HFF-Myc (cell line): ENCODE data around the gene TNRC18.
"Not testable (repeated sequence)": the region's sequence is repeated elsewhere in the genome, so short reads cannot be mapped to it uniquely, and the experiment has no call there.

ENCODE experiments used
- DNase-seq: peaks from one replicate; pipeline ENCODE4 v3.0.0-alpha.2; 2011; ENCODE audit warnings: low read depth; ENCODE audit errors: extremely low read depth
- H3K4me3 ChIP-seq: replicated peaks from 2 replicates; pipeline ENCODE4 v1.5.1; 2011; ENCODE audit warnings: low read depth, mild to moderate bottlenecking, control low read depth, low read length
- TF ChIP-seq, protein P1 (sequence below): IDR thresholded peaks from 2 replicates; pipeline ENCODE4 v1.5.1; 2012; ENCODE audit warnings: mild to moderate bottlenecking, low read depth, low read length, control low read depth; ENCODE audit errors: missing control alignments

Gene TNRC18

DNA sequence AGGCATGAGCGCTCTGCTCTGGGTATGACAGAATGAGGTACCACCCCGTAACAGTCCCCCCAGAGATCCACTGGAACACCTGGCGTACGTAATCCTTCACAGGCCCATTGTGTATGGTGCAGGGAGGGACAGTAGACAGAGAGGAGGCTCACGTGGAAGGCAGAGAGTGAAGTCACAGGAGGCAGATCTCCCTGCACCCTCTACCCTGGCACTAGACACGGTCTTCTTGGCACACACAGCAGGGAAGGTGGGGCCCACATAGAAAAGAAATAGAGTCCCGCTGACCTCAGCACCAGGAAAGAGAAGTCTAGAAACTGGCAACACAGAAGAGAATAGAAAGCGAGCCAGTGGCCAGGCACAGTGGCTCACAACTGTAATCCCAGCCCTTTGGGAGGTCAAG is 89.0 kb downstream of the TNRC18 start:
- TF ChIP-seq, protein P1, sequence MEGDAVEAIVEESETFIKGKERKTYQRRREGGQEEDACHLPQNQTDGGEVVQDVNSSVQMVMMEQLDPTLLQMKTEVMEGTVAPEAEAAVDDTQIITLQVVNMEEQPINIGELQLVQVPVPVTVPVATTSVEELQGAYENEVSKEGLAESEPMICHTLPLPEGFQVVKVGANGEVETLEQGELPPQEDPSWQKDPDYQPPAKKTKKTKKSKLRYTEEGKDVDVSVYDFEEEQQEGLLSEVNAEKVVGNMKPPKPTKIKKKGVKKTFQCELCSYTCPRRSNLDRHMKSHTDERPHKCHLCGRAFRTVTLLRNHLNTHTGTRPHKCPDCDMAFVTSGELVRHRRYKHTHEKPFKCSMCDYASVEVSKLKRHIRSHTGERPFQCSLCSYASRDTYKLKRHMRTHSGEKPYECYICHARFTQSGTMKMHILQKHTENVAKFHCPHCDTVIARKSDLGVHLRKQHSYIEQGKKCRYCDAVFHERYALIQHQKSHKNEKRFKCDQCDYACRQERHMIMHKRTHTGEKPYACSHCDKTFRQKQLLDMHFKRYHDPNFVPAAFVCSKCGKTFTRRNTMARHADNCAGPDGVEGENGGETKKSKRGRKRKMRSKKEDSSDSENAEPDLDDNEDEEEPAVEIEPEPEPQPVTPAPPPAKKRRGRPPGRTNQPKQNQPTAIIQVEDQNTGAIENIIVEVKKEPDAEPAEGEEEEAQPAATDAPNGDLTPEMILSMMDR, result no peak
- H3K4me3 ChIP-seq, result no peak overlapping the region
- no peak for DNase-seq

DNA sequence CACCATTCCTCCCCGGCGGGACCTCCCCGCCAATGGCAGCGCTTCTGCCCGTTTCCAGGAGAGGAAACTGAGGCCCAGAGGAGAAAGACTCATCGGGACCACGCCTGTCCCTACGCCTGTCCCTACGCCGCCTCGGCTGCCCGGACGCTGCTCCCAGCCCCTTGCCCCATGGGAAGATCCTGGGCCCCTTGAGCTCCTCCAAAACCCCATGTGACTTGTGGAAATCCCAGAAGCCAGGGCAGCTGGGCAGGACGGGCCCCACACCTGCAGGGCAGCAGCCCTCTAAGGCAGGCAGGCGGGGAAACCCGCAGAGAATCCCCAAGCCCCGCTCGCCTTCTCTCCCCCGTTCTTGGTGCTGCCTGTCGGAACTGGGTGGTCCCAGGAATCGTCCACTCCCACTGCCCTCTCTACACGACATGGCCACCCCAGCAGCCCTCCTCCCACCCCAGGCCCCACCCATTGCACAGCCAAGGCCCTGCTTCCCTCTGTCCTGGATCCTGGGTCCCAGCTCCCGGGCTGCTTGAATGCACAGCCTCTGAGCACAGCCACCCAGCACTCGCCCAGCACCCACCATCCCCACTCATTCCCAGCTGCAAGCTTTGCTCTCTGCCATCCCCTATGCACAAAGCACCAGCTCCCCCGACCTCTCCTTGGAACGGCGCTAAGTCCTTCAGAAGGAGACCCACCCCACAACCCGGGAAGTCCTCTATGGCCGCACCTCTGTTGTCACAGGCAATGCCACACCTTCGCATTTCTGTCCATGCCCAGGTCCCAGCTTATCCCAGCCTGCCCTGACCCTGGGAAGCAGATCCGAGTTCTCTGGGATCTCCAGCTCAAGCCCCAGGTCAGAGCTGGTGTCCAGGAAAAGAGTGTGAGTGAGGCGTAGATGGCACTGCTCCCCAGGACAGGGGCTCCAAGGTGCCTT is 90.3 kb downstream of the TNRC18 start:
- DNase-seq, result no peak
- TF ChIP-seq, protein P1, result no peak
- no peak overlapping the region for H3K4me3 ChIP-seq

DNA sequence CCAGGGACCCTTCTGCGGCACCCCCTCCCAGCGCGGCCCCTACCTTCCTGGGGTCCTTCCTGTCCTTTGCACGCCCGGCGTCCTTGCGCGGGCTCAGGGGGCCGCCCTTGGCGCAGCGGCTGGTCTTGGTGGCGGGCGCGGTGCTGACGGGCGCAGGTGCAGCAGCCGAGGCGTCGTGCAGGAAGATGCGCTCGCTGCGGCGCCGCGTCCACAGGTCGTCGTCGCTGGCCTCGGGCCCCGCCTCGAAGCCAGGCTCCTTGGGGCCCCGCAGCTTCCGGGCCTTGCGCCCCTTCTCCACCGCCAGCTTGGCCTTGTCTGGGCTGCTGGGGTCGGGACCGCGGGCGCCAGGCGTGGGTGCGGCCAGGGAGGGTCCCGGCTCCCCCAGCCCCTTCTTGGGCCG is 91.1 kb downstream of the TNRC18 start:
- DNase-seq, result no peak
- TF ChIP-seq, protein P1, result no peak

DNA sequence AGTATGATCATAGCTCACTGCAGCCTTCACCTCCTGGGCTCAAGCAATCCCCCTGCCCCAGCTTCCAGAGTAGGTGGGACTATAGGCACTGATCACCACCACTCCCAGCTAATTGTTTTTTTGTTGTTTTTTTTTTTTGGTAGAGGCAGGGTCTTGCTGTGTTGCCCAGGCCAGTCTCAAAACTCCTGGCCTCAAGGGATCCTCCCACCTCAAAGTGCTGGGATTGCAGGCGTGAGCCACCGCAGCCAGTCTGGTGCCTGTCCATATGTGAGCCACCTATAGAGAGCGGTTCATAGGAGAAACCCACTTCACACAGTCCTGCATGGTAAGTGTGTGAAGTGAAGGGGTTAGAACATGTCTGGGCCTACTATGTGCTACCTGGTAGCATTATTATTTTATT is 93.3 kb downstream of the TNRC18 start:
- TF ChIP-seq, protein P1, result no peak
- DNase-seq, result no peak

More for the DNA sequence above, 91.1 kb downstream of the TNRC18 start:
- no peak overlapping the region for H3K4me3 ChIP-seq

DNA sequence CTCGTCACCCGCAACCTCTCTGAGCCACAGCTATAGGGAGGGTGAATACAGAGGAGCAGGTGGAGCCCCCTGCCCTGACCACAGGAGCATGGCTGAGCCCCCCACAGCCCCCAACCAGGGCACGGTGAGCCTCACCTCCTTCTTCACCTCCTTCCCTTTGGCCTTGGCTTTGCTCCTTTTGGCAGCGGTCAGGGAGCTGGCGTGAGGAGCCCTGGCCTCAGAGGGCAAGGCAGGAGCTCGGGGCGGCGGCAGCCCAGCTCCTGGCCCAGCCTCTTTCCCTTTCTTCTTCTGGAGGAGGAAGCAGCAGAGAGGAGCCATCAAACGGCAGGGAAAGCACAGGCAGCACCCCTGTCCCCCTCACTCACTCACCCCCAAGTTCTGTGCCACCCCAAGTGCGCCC is 98.7 kb downstream of the TNRC18 start:
- no peak overlapping the region for H3K4me3 ChIP-seq
- TF ChIP-seq, protein P1, result no peak
- no peak for DNase-seq

More for the DNA sequence above, 93.3 kb downstream of the TNRC18 start:
- no peak overlapping the region for H3K4me3 ChIP-seq

DNA sequence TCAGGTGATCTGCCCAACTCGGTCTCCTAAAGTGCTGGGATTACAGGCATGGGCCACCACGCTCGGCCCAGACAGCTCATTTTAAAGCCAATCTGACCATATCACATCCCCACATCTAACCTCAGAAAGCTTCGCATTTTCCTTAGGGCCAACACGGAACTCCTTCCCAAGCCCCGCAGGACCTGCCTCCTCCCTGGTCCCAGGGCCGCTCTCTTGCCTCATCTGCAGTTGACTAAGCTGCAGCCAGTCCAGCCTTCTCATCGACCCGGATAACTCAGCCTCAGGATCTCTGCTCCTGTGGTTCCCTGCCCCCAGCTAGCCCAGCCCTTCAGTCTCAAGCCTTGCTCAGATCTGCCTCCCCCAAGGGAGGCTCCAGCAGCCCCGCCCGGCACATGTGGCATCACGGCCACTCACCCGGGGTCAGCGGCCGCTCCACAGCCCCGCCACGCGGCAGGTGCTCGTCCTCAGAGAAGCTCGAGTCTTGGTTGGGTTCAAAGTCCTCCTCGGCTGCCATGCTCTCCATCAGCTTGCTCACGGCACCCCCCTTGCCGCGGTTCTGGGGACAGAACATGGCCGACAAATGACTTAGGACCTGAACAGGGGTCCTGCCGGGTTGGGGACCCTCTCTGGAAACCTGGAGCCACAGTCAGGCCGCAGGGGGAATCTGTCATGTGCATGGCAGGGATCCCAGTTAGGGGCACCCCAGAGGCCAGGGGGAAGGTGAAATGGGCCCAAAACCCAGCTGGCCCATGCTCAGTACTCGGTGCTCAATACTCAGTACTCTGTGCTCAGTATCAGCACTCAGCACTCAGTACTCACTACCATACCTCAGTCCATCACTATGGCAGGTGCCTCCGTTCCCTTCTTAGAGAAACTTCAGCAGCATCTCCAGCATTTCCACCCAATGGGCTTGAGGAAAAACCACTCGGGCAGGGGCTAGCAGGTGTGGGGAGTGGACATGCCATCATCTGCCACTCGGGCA is 99.5 kb downstream of the TNRC18 start:
- DNase-seq, result not testable (repeated sequence)

More for the DNA sequence above, 99.5 kb downstream of the TNRC18 start:
- H3K4me3 ChIP-seq, result not testable (repeated sequence)
